SJCRH30 (cell line): ENCODE results near the gene VPS37D. TPM values are rescaled to one million over a fixed set of nuclear protein-coding genes. Genes with fewer than 3 reads are reported as not detected.
"Not testable (repeated sequence)": the region's sequence is repeated elsewhere in the genome, so short reads cannot be mapped to it uniquely, and the experiment has no call there.

Experiments
- DNase-seq, 2 experiments: peaks; one replicate each; pipeline ENCODE4 v3.0.0-alpha.2; 2015 to 2020
- H3K27ac ChIP-seq: fragments of 250-450 bp; sonication (Bioruptor Pico); 2 replicates; pipeline ENCODE4 v1.5.1; 2020; ENCODE audit warnings: mild to moderate bottlenecking, moderate library complexity
- H3K27me3 ChIP-seq: fragments of 250-450 bp; sonication (Bioruptor Pico); 2 replicates; pipeline ENCODE4 v1.5.1; 2020; ENCODE audit warnings: mild to moderate bottlenecking, moderate library complexity
- H3K36me3 ChIP-seq: fragments of 250-450 bp; sonication (Bioruptor Pico); 2 replicates; pipeline ENCODE4 v1.5.1; 2020; ENCODE audit warnings: mild to moderate bottlenecking, moderate library complexity
- H3K4me1 ChIP-seq: fragments of 250-450 bp; sonication (Bioruptor Pico); 2 replicates; pipeline ENCODE4 v1.5.1; 2020; ENCODE audit warnings: mild to moderate bottlenecking, moderate library complexity
- H3K4me3 ChIP-seq: fragments of 250-450 bp; sonication (Bioruptor Pico); 2 replicates; pipeline ENCODE4 v1.5.1; 2020; ENCODE audit warnings: mild to moderate bottlenecking, moderate library complexity
- H3K9me3 ChIP-seq: fragments of 250-450 bp; sonication (Bioruptor Pico); replicated peaks from 2 replicates; pipeline ENCODE4 v1.5.1; 2020; ENCODE audit warnings: mild to moderate bottlenecking, moderate library complexity
- total RNA-seq: library from RNA; depleted of rRNA; stranded (reverse); fragments of >200 nt; shearing (Covaris generic); gene quantifications from 2 replicates; pipeline ENCODE4 v1.2.3, GENCODE V29; 2014; rRNA removed

Gene VPS37D, protein sequence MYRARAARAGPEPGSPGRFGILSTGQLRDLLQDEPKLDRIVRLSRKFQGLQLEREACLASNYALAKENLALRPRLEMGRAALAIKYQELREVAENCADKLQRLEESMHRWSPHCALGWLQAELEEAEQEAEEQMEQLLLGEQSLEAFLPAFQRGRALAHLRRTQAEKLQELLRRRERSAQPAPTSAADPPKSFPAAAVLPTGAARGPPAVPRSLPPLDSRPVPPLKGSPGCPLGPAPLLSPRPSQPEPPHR
- 0.53 and 1.2 TPM in 2 replicates for total RNA-seq

DNA sequence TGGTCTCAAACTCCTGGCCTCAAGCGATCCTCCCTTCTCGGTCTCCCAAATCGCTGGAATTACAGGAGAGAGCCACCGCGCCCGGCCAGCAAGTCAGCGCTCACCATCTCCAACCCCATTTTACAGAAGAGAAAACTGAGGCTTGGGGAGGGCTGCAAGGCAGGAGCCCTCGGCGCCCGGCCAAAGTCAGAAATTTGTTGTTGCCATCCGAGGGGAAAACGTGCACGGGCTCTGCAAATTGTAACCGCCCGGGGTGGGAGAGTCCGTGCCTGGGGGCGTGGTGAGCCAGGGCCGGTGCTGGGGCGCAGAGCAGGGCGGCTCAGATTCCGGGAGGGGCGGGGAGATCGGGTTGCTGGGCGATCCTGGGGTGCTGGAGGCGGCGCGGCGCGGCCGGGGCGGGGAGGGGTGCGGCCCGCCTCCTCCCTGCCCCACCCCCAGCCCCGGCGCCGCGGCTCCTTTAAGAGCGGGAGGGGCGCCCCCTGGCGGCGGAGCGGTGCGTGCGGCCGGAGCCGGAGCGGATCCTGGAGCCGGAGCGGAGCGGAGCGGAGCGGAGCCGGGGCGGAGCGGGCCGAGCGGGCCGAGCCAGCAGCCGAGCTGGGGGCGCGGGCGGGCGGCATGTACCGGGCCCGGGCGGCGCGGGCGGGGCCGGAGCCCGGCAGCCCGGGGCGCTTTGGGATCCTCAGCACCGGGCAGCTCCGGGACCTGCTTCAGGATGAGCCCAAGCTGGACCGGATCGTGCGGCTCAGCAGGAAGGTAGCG, at the start of gene VPS37D:
VPS37D (plus strand) TSS at position 488 of the 759 bp plus-strand sequence; CDS start at position 616, 128 bp downstream.
- H3K4me3 ChIP-seq, result peak within 1 kb of the TSS; percentile 47
- H3K36me3 ChIP-seq, result no peaks in the 10 kb centered on the region
- H3K27ac ChIP-seq, result no peak within 1 kb of the TSS
- peaks cover 16% of the 10 kb centered on the region for H3K27me3 ChIP-seq
- peaks cover 5% of the 10 kb centered on the region; the same call in 1 of the 2 replicates for H3K9me3 ChIP-seq
- peak; percentile 93 to 96 for DNase-seq
- peaks cover 4% of the 10 kb centered on the region; the same call in 1 of the 2 replicates for H3K4me1 ChIP-seq

DNA sequence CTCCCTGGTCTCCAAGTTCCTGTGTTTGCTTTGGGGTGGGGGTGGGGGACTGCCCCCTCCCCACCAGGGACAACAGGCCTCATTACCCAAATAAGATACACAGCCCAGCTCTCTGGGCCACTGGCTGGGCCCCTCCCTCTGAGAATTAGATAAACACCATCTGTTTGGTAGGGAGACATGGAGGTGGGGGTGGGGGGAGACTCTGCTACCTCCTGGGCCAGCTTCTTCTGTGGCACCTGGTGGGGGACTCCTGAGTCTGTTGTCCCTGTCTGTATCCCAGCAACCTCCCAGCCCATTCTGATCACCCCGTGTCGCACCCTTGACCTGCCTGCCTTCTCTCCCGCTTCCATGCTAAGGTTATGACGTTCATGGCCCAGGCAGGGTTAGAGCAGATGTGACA, 49.1 kb upstream of the VPS37D start:
- Histone ChIP-seq H3K36me3 (no peaks in the 10 kb centered on the region), H3K4me3 (no peak overlapping the region), H3K27me3 (no peaks in the 10 kb centered on the region), H3K27ac (no peak overlapping the region), H3K9me3 (no peaks in the 10 kb centered on the region), H3K4me1 (peaks cover 12% of the 10 kb centered on the region)
- no peak for DNase-seq

DNA sequence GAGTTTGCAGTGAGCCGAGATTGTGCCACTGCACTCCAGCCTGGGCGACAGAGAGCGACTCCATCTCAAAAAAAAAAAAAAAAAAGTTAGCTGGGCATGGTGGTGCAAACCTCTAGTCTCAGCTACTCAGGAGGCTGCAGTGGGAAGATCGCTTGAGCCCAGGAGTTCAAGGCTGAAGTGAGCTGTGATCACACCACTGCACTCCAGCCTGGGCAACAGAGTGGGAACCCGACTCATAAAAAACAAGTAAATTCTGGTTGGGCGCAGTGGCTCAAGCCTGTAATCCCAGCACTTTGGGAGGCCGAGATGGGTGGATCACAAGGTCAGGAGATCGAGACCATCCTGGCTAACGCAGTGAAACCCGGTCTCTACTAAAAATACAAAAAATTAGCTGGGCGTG, 48.2 kb upstream of the VPS37D start:
- H3K36me3 ChIP-seq, H3K4me3 ChIP-seq, H3K9me3 ChIP-seq, H3K27ac ChIP-seq, DNase-seq, H3K27me3 ChIP-seq, H3K4me1 ChIP-seq: not testable (repeated sequence)

DNA sequence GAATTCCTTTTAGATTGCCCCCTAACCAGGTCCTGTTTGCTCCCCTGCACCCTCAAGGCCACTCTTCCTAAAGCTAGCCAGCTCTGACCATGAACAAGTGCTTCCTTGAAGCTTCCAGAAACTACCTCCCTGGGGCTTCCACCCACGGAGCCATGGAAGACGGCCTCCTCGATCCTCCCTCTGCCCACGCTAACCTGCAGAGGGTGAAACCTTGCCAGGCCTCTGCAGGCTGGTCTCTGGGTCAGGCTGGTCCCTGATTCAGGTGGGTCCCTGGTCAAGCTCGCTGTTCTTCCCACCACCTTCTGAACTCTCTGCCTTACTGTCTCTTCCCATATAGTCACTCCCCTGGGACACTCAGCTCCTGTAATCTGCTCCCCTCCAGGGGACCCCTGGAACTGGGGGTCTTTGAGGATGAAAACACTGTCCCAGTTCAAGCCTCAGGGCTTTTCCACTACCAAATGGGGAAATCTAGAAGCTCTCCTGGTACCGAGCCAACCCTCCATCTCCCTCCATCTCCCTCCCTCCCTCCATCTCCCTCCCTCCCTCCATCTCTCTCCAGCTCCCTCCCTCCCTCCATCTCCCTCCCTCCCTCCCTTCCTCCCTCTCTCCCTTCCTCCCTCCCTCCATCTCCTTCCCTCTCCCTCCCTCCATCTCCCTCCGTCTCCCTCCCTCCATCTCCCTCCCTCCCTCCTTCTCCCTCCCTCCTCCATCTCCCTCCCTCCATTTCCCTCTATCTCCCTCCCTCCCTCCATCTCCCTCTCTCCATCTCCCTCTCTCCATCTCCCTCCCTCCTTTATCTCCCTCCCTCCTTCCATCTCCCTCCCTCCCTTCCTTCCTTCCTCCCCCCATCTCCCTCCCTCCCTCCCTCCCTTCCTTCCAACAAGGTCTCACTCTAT, 46.2 kb upstream of the VPS37D start:
- Histone ChIP-seq H3K27ac (no peak overlapping the region), H3K9me3 (no peaks in the 10 kb centered on the region), H3K36me3 (no peaks in the 10 kb centered on the region), H3K27me3 (no peaks in the 10 kb centered on the region), H3K4me1 (peaks cover 10% of the 10 kb centered on the region), H3K4me3 (no peak overlapping the region)
- DNase-seq, result no peak

DNA sequence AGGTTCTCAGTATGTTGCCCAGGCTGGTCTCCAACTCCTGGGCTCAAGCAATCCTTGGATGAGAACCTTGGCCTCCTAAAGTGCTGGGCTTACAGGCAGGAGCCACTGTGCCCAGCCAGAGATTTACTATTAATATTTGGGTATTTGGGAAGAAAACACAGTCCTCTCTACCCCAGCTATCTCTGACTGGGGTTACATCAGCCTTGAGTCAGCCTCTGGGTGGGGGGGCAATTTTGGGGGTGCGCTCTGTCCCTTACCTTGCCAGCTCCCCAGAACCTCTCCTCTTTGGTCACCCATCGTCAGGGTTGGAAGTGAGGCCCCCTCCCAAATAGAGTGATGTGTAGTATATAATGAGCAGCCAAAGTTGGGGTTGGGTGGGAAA, 45.1 kb upstream of the VPS37D start:
- DNase-seq, result no peak
- H3K9me3 ChIP-seq, result no peaks in the 10 kb centered on the region
- no peaks in the 10 kb centered on the region for H3K36me3 ChIP-seq
- H3K27me3 ChIP-seq, result no peaks in the 10 kb centered on the region
- H3K27ac ChIP-seq, result no peak overlapping the region
- no peak overlapping the region for H3K4me3 ChIP-seq
- H3K4me1 ChIP-seq, result peaks cover 14% of the 10 kb centered on the region

DNA sequence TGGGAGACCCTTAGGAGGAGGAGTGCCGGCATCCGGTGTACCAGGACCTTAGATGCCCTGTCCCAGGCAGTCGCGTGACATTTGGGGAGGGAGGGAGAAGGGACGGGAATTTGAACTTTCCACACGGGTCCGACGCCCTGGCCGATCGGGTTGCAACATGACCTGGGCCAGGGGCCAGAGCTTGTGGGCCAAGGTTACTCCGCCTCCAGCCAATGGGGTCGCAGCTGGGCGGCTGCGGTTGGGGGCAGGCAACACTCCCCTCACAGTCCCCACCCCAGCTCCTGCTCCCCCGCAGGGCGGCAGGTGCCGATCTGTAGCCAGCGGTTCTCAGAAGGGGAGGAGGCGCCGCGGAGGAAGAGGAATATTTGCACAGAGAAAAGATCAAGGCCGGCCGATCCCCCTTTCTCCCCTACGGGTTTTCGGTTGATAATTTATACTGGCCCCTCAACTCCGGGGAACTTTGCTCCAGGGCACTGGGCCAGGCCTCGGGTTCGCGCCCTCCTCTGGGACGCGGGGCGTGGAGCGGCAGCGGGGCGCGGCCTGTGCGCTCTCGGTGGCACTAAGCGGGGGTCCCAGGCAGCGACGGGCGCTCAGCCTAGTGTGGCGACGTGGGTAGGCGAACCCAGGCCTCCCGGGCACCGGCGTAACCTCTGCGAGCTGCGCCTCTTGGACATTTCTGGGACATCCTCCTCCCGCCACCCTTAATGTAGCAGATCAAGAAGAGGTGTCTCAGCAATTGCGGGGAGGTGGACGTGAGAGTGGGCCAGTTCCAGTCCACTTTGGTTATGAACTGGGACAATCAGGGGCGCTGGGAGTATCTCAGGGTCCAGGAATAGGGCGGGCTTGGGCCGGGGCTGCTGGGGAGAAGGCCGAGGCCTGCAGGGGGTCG, 44.5 kb upstream of the VPS37D start:
- peak; percentile 59 to 62 for DNase-seq
- Histone ChIP-seq H3K9me3 (no peaks in the 10 kb centered on the region), H3K27me3 (no peaks in the 10 kb centered on the region), H3K4me1 (peaks cover 14% of the 10 kb centered on the region), H3K4me3 (no peak overlapping the region), H3K36me3 (no peaks in the 10 kb centered on the region), H3K27ac (no peak overlapping the region)

DNA sequence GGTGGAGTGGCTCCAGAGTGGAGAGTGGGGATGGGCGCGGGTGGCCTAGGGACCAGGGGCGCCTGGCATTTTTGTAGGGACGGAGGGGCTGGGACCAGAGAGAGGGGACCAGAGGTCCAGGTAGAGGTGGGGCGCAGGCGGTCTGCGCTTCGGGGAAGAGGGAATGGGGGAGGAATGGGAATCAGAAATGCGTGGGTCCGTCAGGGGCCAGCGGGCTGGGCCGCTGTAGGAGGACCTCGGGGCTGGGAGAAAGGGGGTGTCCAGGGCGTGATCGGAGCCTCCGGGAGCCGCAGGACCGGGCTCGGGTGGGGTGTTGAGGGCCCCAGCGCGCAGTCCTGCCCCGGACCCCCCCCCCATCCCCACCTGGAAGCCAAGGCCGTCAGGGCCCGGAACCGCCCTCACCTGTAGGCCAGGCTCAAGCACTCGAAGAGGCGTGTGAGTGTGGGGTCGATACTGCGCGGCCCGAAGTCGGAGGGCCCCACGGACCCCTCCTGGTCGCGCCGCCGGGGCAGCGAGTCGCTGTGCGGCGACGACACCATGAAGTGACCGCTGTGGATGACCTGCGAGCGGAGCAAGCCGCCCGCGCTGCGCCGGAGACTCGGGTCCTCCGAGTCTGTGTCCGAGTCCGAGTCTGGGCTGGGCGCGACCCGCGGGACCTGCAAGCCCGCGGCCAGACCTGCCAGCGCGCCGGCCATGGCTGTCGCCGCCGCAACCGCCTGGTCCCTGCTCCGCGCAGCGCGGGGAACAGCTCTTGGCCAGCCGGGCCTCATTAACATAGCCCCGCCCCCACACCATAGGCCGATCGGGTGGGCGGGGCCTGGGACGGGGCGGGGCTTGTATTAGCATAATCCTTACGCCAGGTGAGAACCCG, 43.6 kb upstream of the VPS37D start, which contains the start of gene MLXIPL:
MLXIPL (minus strand) TSS at position 725 of the 871 bp plus-strand sequence; CDS start at position 695, 30 bp downstream.
- DNase-seq, result no peak
- H3K4me3 ChIP-seq, result no peak within 1 kb of the TSS
- H3K27me3 ChIP-seq, result no peaks in the 10 kb centered on the region
- H3K9me3 ChIP-seq, result no peaks in the 10 kb centered on the region
- no peaks in the 10 kb centered on the region for H3K36me3 ChIP-seq
- H3K27ac ChIP-seq, result no peak within 1 kb of the TSS
- H3K4me1 ChIP-seq, result peaks cover 14% of the 10 kb centered on the region

DNA sequence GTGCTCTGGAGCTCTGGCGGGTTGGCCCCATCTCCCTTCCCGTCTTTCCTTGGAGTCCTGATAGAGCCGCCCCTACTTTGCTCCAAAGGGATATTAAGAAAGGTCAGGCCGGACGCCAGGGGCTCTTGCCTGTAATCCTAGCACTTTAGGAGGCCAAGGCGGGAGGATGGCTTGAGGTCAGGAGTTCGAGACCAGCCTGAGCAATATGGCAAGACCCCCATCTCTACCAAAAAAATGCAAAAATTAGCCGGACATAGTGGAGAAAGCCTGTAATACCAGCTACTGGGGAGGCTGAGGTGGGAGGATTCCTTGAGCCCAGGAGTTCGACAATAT, 43.0 kb upstream of the VPS37D start:
- Histone ChIP-seq H3K27ac (no peak overlapping the region), H3K4me1 (peaks cover 14% of the 10 kb centered on the region), H3K4me3 (no peak overlapping the region), H3K9me3 (no peaks in the 10 kb centered on the region), H3K36me3 (no peaks in the 10 kb centered on the region), H3K27me3 (no peaks in the 10 kb centered on the region)
- no peak for DNase-seq

DNA sequence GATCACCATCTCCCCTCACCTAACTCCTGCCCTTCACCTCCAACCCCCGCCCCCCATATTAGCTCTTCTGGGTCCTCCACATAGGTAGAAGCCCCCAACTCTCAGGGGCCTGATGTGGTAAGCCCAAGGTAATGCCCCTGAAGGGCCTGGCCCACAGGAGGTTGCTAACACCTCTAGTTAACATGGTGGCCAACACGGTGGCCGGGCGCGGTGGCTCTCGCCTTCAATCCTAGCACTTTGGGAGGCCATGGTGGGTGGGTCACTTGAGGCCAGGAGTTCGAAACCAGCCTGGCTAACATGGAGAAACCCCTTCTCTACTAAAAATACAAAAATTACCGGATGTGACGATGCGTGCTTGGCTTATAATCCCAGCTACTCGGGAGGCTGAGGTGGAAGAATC, 42.4 kb upstream of the VPS37D start:
- H3K9me3 ChIP-seq, result no peaks in the 10 kb centered on the region
- no peaks in the 10 kb centered on the region for H3K36me3 ChIP-seq
- H3K4me3 ChIP-seq, result no peak overlapping the region
- H3K27me3 ChIP-seq, result no peaks in the 10 kb centered on the region
- peaks cover 14% of the 10 kb centered on the region for H3K4me1 ChIP-seq
- H3K27ac ChIP-seq, result no peak overlapping the region
- DNase-seq, result no peak

DNA sequence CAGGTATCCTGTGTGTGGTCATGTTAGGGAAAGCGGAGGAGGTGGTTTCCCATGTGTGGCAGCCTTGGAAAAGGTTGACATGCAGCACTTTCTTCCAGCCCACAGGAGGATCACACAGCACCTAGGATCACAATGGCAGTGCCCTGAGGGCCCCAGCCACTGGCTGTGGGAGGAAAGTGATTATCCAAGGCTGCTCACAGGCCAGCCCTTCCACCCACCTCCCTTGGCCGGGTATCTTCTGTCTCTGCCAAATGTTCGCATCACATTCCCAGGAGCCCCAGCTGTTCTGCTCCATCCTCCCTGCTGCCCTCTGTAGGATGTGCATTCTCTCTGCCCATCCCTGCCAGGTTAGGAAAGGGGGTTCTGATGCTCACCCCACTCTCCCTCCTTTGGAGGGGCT, 40.8 kb upstream of the VPS37D start:
- Histone ChIP-seq H3K4me1 (peaks cover 14% of the 10 kb centered on the region), H3K4me3 (no peak overlapping the region), H3K27me3 (no peaks in the 10 kb centered on the region), H3K9me3 (no peaks in the 10 kb centered on the region), H3K36me3 (no peaks in the 10 kb centered on the region), H3K27ac (no peak overlapping the region)
- DNase-seq, result peak; percentile 61 to 81

DNA sequence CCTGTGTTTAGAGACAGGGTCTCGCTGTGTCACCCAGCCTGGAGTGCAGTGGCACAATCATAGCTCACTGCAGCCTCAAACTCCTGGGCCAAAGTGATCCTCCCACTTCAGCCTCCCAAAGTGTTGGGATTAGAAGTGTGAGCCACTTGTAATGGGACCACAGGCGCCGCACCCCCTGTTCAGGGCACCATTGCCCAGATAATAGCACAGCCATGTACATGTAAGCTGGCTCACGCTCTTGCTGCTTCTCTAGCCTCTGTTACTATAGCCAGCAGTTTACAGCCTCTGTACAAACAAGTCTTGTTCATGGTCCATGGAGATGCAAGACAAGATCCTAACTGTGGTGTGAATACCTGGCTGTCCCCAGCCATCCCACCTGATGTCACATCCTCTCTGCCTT, 39.1 kb upstream of the VPS37D start:
- H3K9me3 ChIP-seq, result no peaks in the 10 kb centered on the region
- peaks cover 5% of the 10 kb centered on the region for H3K4me1 ChIP-seq
- H3K4me3 ChIP-seq, result no peak overlapping the region
- H3K36me3 ChIP-seq, result no peaks in the 10 kb centered on the region
- DNase-seq, result no peak
- 0 out of 2 replicates have a peak, but pooled peaks cover 3% of the 10 kb centered on the region for H3K27me3 ChIP-seq
- H3K27ac ChIP-seq, result no peak overlapping the region

DNA sequence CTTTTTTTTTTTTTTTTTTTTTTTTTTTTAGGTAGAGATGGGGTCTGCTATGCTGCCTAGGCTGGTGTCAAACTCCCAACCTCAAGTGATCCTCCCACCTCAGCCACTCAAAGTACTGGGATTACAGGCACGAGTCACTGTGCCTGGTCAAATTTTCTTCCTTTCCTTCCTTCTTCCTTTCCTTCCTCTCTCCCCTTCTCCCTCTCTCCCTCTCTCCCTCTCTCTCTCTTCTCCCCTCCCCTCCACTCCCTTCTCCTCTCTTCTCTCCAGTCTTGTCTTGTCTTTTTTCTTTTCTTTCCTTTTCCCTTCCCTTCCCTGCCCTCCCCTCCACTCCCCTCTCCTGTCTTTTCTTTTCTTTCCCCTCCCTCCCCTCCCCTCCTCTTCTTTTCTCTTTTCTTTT, 36.1 kb upstream of the VPS37D start:
- Histone ChIP-seq H3K4me1 (peaks cover 8% of the 10 kb centered on the region), H3K4me3 (no peak overlapping the region), H3K27ac (no peak overlapping the region), H3K36me3 (no peaks in the 10 kb centered on the region), H3K9me3 (no peaks in the 10 kb centered on the region), H3K27me3 (peaks cover 11% of the 10 kb centered on the region; the same call in 1 of the 2 replicates)
- no peak for DNase-seq

DNA sequence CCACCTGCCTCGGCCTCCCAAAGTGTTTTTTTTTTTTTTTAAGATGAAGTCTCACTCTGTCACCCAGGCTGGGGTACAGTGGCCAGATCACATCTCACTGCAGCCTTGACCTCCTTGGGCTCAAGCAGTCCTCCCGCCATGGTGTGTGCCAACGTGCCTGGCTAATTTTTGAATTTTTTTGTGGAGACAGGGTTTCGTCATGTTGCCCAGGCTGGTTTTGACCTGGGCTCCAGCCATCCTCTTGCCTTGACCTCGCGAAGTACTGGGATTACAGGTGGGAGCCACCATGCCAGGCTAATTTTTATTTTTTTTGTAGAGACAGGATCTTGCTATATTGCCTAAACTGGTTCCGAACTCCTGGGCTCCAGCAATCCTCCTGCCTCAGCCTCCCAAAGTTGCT, 34.3 kb upstream of the VPS37D start:
- Histone ChIP-seq H3K4me3 (no peak overlapping the region), H3K27ac (no peak overlapping the region), H3K36me3 (no peaks in the 10 kb centered on the region), H3K9me3 (no peaks in the 10 kb centered on the region), H3K27me3 (peaks cover 11% of the 10 kb centered on the region; the same call in 1 of the 2 replicates), H3K4me1 (peaks cover 11% of the 10 kb centered on the region)
- no peak for DNase-seq
